Body of pancreas (tissue), 4 donors: ENCODE measurements around the gene GFAP. TPM values are rescaled to one million over a fixed set of nuclear protein-coding genes. Genes with fewer than 3 reads are reported as not detected.

Source experiments
- ATAC-seq: fragments of 150-250 bp; one replicate; pipeline ENCODE4 v1.9.1; 2016
- DNase-seq, 4 donors: peaks; one replicate each; pipeline ENCODE4 v3.0.0-alpha.2; 2019
- H3K27ac ChIP-seq, 4 donors: fragments of 200-600 bp; sonication (generic); 1 replicate in 3 of 4; 2 replicates in 1 of 4; pipeline versions ENCODE4 v1.5.1 to v1.6.1; 2016 to 2019; ENCODE audit warnings: mild to moderate bottlenecking in 1 of 4, mixed read lengths in 1 of 4, moderate library complexity in 1 of 4
- H3K27me3 ChIP-seq, 2 donors: fragments of 200-600 bp; sonication (generic); one replicate each; pipeline ENCODE4 v1.6.0; 2016; ENCODE audit warnings: mild to moderate bottlenecking in 1 of 2
- H3K36me3 ChIP-seq, 2 donors: fragments of 200-600 bp; sonication (generic); replicated peaks in 1 of 2; 2 replicates each; pipeline ENCODE4 v1.5.1; 2016; ENCODE audit warnings: low read depth in 2 of 2; ENCODE audit not compliant: insufficient read depth in 1 of 2
- H3K4me1 ChIP-seq: fragments of 200-600 bp; sonication (generic); one replicate; pipeline ENCODE4 v1.6.0; 2016
- H3K4me3 ChIP-seq, 2 donors: fragments of 200-600 bp; sonication (generic); 1 replicate in 1 of 2; 2 replicates in 1 of 2; pipeline ENCODE4 v1.5.1; 2016 to 2019
- H3K9me3 ChIP-seq, 3 donors: fragments of 200-600 bp; sonication (generic); 1 replicate in 2 of 3; 2 replicates in 1 of 3; pipeline ENCODE4 v1.5.1; 2016
- CTCF ChIP-seq, 7 experiments: fragments of 450-650 bp in 4 of 7; fragments of 200-600 bp in 3 of 7; sonication (generic) in 3 of 7; IDR thresholded peaks; one replicate each; pipeline ENCODE4 v1.5.1; 2016 to 2019; ENCODE audit warnings: antibody characterized with exemption in 7 of 7
- POLR2A ChIP-seq, 3 donors: fragments of 450-650 bp; IDR thresholded peaks; one replicate each; pipeline ENCODE4 v1.6.1; 2016; ENCODE audit warnings: antibody characterized with exemption in 3 of 3, mild to moderate bottlenecking in 2 of 3
- WGBS, 2 donors: methylation state at CpG; one replicate each; pipeline ENCODE4 v1.1.5; 2017; 5-methylcytosine and 5-hydroxymethylcytosine counted together
- intact Hi-C: fragments of 100-400 bp; cut with DNase I; formaldehyde crosslinking; loops from one replicate; pipeline ENCODE4 v1.15.1; 2023
- total RNA-seq, 2 donors: library from RNA; depleted of rRNA; stranded (reverse); fragments of >200 nt; gene quantifications; one replicate each; pipeline ENCODE4 v1.1.0, GENCODE V29; 2016

GFAP gene
- total RNA-seq, 2 donors from 2014 or later: 2.0 to 7.0 TPM

DNA sequence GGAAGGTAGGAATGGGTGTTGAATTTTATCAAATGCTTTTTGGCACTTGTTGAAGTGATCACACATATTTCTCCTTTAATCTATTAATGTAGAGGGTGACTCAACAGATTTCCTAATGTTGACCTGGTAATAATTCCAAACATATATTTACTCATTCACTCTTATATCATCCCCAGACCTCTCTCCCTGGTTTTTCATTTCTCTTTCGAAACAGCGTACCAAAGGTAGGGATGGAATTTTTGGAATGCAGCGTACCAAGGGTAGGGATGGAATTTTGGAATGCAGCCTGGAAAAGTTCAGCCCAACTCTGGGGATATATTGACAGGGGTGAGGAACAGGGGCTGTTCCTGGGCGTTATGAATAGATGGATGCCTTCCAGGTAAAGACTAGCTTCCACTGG lies 25.0 kb upstream of the GFAP start:
- ATAC-seq: peak; percentile 90
- intact Hi-C loops: no loop called here

GRCh38 chr17:44935116-44935515 lies 19.8 kb upstream of the GFAP start:
- WGBS, 2 donors: 86 to 93% methylated on average over 7 to 9 of the region's 9 CpGs
- Histone ChIP-seq H3K27me3 (no peaks in the 10 kb centered on the region), H3K36me3 (no peaks in the 10 kb centered on the region), H3K4me1 (peaks cover 5% of the 10 kb centered on the region), H3K4me3 (no peak overlapping the region), H3K27ac (no peak overlapping the region), H3K9me3 (no peaks in the 10 kb centered on the region)
- DNase-seq (no peak), ATAC-seq (no peak)
- TF ChIP-seq POLR2A (IDR thresholded peaks at IDR 0.05) (no peak), CTCF (IDR thresholded peaks at IDR 0.05) (no peak)
- intact Hi-C loops: no loop called here

More for the DNA sequence above, 25.0 kb upstream of the GFAP start:
- TF ChIP-seq POLR2A (IDR thresholded peaks at IDR 0.05) (no peak), CTCF (IDR thresholded peaks at IDR 0.05) (no peak)
- no peaks in the 10 kb centered on the region for H3K27me3 ChIP-seq
- DNase-seq: peak in 2 of 4 donors; percentile 51 to 54
- no peak overlapping the region for H3K4me3 ChIP-seq
- no peaks in the 10 kb centered on the region for H3K9me3 ChIP-seq
- 47 to 51% methylated on average over 4 of the region's 4 CpGs for WGBS, 2 donors
- peak overlapping the region in 3 of 4 donors; percentile 43 to 72 (median 49) for H3K27ac ChIP-seq
- H3K36me3 ChIP-seq: no peaks in the 10 kb centered on the region
- H3K4me1 ChIP-seq: peaks cover 20% of the 10 kb centered on the region

GRCh38 chr17:44934745-44935105 lies 19.4 kb upstream of the GFAP start:
- Histone ChIP-seq H3K27ac (no peak overlapping the region), H3K4me1 (peaks cover 1% of the 10 kb centered on the region), H3K4me3 (no peak overlapping the region), H3K36me3 (no peaks in the 10 kb centered on the region), H3K27me3 (no peaks in the 10 kb centered on the region), H3K9me3 (no peaks in the 10 kb centered on the region)
- ATAC-seq (no peak), DNase-seq (no peak)
- TF ChIP-seq CTCF (IDR thresholded peaks at IDR 0.05) (no peak), POLR2A (IDR thresholded peaks at IDR 0.05) (no peak)
- intact Hi-C loops: loop anchor here (5.0 kb wide), 1 partner anchor 73 kb away; no protein-coding TSS in a partner anchor
- WGBS, 2 donors: 93 to 95% methylated on average over 9 to 10 of the region's 10 CpGs

GRCh38 chr17:44933824-44934744 lies 18.8 kb upstream of the GFAP start:
- DNase-seq (no peak), ATAC-seq (no peak)
- H3K4me3 ChIP-seq: no peak overlapping the region
- no peaks in the 10 kb centered on the region for H3K9me3 ChIP-seq
- intact Hi-C loops: loop anchor here (5.0 kb wide), 1 partner anchor 73 kb away; no protein-coding TSS in a partner anchor
- no peaks in the 10 kb centered on the region for H3K36me3 ChIP-seq
- WGBS, 2 donors: 96 to 97% methylated on average over 6 to 31 of the region's 34 CpGs
- H3K27me3 ChIP-seq: no peaks in the 10 kb centered on the region
- no peaks in the 10 kb centered on the region for H3K4me1 ChIP-seq
- TF ChIP-seq POLR2A (IDR thresholded peaks at IDR 0.05) (no peak), CTCF (IDR thresholded peaks at IDR 0.05) (no peak)
- no peak overlapping the region for H3K27ac ChIP-seq
